Heart left ventricle (tissue), 13 donors: Measurements from ENCODE around the gene PHF2.

Experiments used
- POLR2A ChIP-seq, 2 donors: fragments of 450-650 bp; IDR thresholded peaks; one replicate each; pipeline ENCODE4 v1.6.1; 2017; ENCODE audit warnings: antibody characterized with exemption in 2 of 2, mild to moderate bottlenecking in 2 of 2, moderate library complexity in 2 of 2
- TF ChIP-seq, protein P1 (sequence below), 12 donors: fragments of 200-600 bp; sonication (generic) in 4 of 12; IDR thresholded peaks; one replicate each; pipeline versions ENCODE4 v1.5.0 to v1.8.0; 2018 to 2022; ENCODE audit warnings: antibody characterized with exemption in 12 of 12, mild to moderate bottlenecking in 5 of 12
- donor health status: ischemic (EF 13 %, LVEDD 7.1; RV severe dilation, severe dysfunction).
- donor health status: DM: no; HTN: yes; CAD: no.
- donor health status: DM: no; HTN: no; CAD: no.
- donor health status: ischemic (EF 25% LVEDD 6.9; RV normal size, moderate dysfunction).
- donor health status: ischemic (EF 25% LVEDD 5.7; RV mildly dilated, moderate dysfunction).
- donor health status: ischemic (EF 35%, LVEDD 5.7; RV mildly dilated, moderate dysfunction).
- donor health status: nonischemic (EF 11% LVEDD 7.7; RV severe dilation, severe dysfunction).
- donor health status: DM: yes; HTN: yes; CAD: no.
- donor health status: PGD.
- donor health status: ischemic (EF 29% LVEDD 5.4; RV normal size, mild dysfunction).
- donor health status: nonischemic (EF 23%, LVEDD 6.1; RV moderate dilation, normal function).

DNA sequence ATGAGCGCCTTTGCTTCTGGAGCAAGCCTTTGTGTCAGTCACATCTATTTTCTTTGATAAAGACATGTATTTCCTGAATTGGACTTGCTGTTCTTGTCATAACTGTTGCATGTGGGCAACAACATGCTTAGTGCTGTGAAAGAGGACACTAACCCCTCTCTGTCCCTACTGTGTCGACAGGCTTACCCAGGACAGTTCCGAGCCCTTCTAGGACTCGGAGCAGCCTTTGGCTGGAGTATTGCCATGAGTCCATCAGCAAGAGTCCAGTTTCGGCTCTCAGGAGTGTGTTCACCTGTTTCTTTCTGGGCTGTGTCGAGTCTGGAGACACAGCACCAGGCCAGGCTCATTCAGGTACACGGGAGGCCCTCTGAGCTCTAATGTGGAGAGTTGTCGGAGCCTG is 36.1 kb upstream of the PHF2 start:
- TF ChIP-seq, protein P1, sequence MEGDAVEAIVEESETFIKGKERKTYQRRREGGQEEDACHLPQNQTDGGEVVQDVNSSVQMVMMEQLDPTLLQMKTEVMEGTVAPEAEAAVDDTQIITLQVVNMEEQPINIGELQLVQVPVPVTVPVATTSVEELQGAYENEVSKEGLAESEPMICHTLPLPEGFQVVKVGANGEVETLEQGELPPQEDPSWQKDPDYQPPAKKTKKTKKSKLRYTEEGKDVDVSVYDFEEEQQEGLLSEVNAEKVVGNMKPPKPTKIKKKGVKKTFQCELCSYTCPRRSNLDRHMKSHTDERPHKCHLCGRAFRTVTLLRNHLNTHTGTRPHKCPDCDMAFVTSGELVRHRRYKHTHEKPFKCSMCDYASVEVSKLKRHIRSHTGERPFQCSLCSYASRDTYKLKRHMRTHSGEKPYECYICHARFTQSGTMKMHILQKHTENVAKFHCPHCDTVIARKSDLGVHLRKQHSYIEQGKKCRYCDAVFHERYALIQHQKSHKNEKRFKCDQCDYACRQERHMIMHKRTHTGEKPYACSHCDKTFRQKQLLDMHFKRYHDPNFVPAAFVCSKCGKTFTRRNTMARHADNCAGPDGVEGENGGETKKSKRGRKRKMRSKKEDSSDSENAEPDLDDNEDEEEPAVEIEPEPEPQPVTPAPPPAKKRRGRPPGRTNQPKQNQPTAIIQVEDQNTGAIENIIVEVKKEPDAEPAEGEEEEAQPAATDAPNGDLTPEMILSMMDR (IDR thresholded peaks at IDR 0.05) = no peak
- TF ChIP-seq POLR2A (IDR thresholded peaks at IDR 0.05) = no peak
